K562 (cell line): Measurements from ENCODE around the gene XPO1. TPM values are rescaled to one million over a fixed set of nuclear protein-coding genes. Genes with fewer than 3 reads are reported as not detected.

Source experiments
- ARID1B ChIP-seq: fragments of 450-650 bp; IDR thresholded peaks from 2 replicates; pipeline ENCODE4 v1.6.1; 2016; ENCODE audit warnings: antibody characterized with exemption, mild to moderate bottlenecking, inconsistent platforms
- C11orf30 ChIP-seq: fragments of 450-650 bp; IDR thresholded peaks from 2 replicates; pipeline ENCODE4 v1.6.1; 2016; ENCODE audit warnings: low read depth, mild to moderate bottlenecking
- CCNT2 ChIP-seq: IDR thresholded peaks from 2 replicates; pipeline ENCODE4 v1.6.1; 2011; ENCODE audit warnings: borderline replicate concordance, low read depth, mild to moderate bottlenecking, moderate library complexity, mixed read lengths, low read length; ENCODE audit not compliant: insufficient read length; ENCODE audit errors: extremely low read depth
- FOSL1 ChIP-seq: fragments of 200-800 bp; sonication (Bioruptor generic); conservative IDR thresholded peaks from 2 replicates; pipeline ENCODE4 v1.6.1; 2016; ENCODE audit warnings: missing genetic modification characterization, missing compliant biosample characterization
- FOXO4 ChIP-seq: fragments of 450-650 bp; formaldehyde crosslinking; IDR thresholded peaks from 2 replicates; pipeline ENCODE4 v1.4.0; 2020; ENCODE audit warnings: mild to moderate bottlenecking, moderate library complexity
- GABPB1 ChIP-seq: sonication (generic); formaldehyde crosslinking; IDR thresholded peaks from 2 replicates; pipeline ENCODE4 v1.8.0; 2022; ENCODE audit warnings: mild to moderate bottlenecking, missing genetic modification reagents
- HEY1 ChIP-seq: fragments of 250-450 bp; sonication (Bioruptor Pico); IDR thresholded peaks from 2 replicates; pipeline ENCODE4 v1.5.0; 2020; ENCODE audit warnings: mild to moderate bottlenecking, moderate library complexity, borderline replicate concordance
- HNRNPLL ChIP-seq: fragments of 200-400 bp; formaldehyde crosslinking; IDR thresholded peaks from 2 replicates; pipeline ENCODE4 v1.6.1; 2017; ENCODE audit warnings: low read length, low read depth, mild to moderate bottlenecking; ENCODE audit not compliant: poor library complexity, severe bottlenecking
- MNT ChIP-seq, 2 experiments: fragments of 450-650 bp; conservative IDR thresholded peaks; 2 replicates each; pipeline ENCODE4 v1.6.1; 2017; ENCODE audit warnings: mild to moderate bottlenecking in 2 of 2, moderate library complexity in 2 of 2
- NRF1 ChIP-seq, 2 experiments: fragments of 450-650 bp; IDR thresholded peaks in 1 of 2; conservative IDR thresholded peaks in 1 of 2; 2 replicates each; pipeline ENCODE4 v1.6.1; 2014; ENCODE audit warnings: mild to moderate bottlenecking in 2 of 2
- PML ChIP-seq: IDR thresholded peaks from 2 replicates; pipeline ENCODE4 v1.6.1; 2012; ENCODE audit warnings: low read length, inconsistent platforms
- POLR2B ChIP-seq: fragments of 450-650 bp; IDR thresholded peaks from 2 replicates; pipeline ENCODE4 v1.6.1; 2018; ENCODE audit warnings: low read depth; ENCODE audit not compliant: partially characterized antibody
- RUNX1 ChIP-seq: sonication (generic); IDR thresholded peaks from 2 replicates; pipeline ENCODE4 v1.6.1; 2016; ENCODE audit warnings: antibody characterized with exemption, low read depth
- SRF ChIP-seq, 2 experiments: fragments of 250-450, 450-650 bp in 1 of 2; sonication (Bioruptor Pico) in 1 of 2; sonication (generic) in 1 of 2; formaldehyde crosslinking; IDR thresholded peaks; 2 replicates each; pipeline versions ENCODE4 v1.5.0 to v1.5.1; 2020 to 2022; ENCODE audit warnings: mild to moderate bottlenecking in 1 of 2, missing genetic modification reagents in 1 of 2
- UBTF ChIP-seq, 2 experiments: IDR thresholded peaks; 2 replicates each; pipeline ENCODE4 v1.6.1; 2012; ENCODE audit warnings: improper control_type of control experiment in 2 of 2, low read depth in 2 of 2, low read length in 2 of 2, borderline replicate concordance in 1 of 2
- VEZF1 ChIP-seq: fragments of 200-800 bp; sonication (Bioruptor generic); IDR thresholded peaks from 2 replicates; pipeline ENCODE4 v1.6.1; 2017; ENCODE audit warnings: missing genetic modification characterization, missing compliant biosample characterization
- ZBTB17 ChIP-seq: fragments of 450-650 bp; formaldehyde crosslinking; IDR thresholded peaks from 2 replicates; pipeline ENCODE4 v1.4.0; 2020; ENCODE audit warnings: mild to moderate bottlenecking
- ZNF12 ChIP-seq: sonication (generic); formaldehyde crosslinking; IDR thresholded peaks from 2 replicates; pipeline ENCODE4 v1.4.0; 2020; ENCODE audit warnings: mild to moderate bottlenecking, missing genetic modification reagents
- ZSCAN29 ChIP-seq: fragments of 450-650 bp; IDR thresholded peaks from 2 replicates; pipeline ENCODE4 v1.6.1; 2017
- polyA plus RNA-seq, 8 experiments: library from polyadenylated mRNA; depleted of rRNA in 4 of 8; stranded (reverse) in 5 of 8; unstranded in 3 of 8; fragments of >200 nt; fragmentation: Nextera tagmentation in 2 of 8; fragmentation: Illumina TruSeq in 1 of 8; extraction: Ambion mirVana in 2 of 8; extraction: Trizol in 1 of 8; gene quantifications; 2 replicates each; pipeline versions ENCODE4 v1.2.1 to v1.2.3, GENCODE V29; 2011 to 2014; ENCODE audit warnings: inconsistent platforms in 1 of 8, missing spikeins in 1 of 8
- total RNA-seq, 7 experiments: library from RNA; depleted of rRNA in 6 of 7; stranded (reverse); fragments of >200 nt in 6 of 7; fragmentation: Illumina TruSeq in 2 of 7; extraction: Trizol in 2 of 7; gene quantifications; 2 replicates each; pipeline versions ENCODE4 v1.2.1 to v1.2.3, GENCODE V29; 2011 to 2021; ENCODE audit warnings: low replicate concordance in 1 of 7

The XPO1 gene
- total and polyA plus RNA-seq, 9 of the 15 experiments (the other 6 are each of a cell fraction or from before 2014, with no cell fraction given): 86.2 to 307 (median 216) TPM

GRCh38 chr2:61470965-61471904, 66.9 kb downstream of the XPO1 start, which contains the start of gene USP34 (continued):
- 0 out of 2 replicates have a peak, but pooled peaks have one; percentile 31 for TF ChIP-seq ZBTB17 (CRISPR knock-in tag)
- 0 out of 2 replicates have a peak, but pooled peaks have one; percentile 52 for TF ChIP-seq ZNF12
- TF ChIP-seq UBTF (IDR thresholded peaks at IDR 0.05; ENCODE audit: borderline replicate concordance in 1 of 2, low read depth in 2 of 2, low read length in 2 of 2): 0 out of 4 replicates have a peak, but pooled peaks of 1 of the 2 experiments have one; percentile 33
- TF ChIP-seq RUNX1: peak; percentile 58; the same call in 1 of the 2 replicates
- no peak for TF ChIP-seq HEY1 (CRISPR knock-in tag)
- TF ChIP-seq ARID1B: peak; percentile 37
- peak; percentile 72 for TF ChIP-seq GABPB1 (CRISPR knock-in tag)
- TF ChIP-seq NRF1 (conservative IDR thresholded peaks at IDR 0.05 in 1 of 2, IDR thresholded peaks at IDR 0.05 in 1 of 2): peak; percentile 10 to 34
- TF ChIP-seq SRF (CRISPR knock-in tag; IDR thresholded peaks at IDR 0.05): no peak
- peak; percentile 80 for TF ChIP-seq PML
- peak; percentile 99 for TF ChIP-seq VEZF1
- TF ChIP-seq ZSCAN29: peak; percentile 77
- TF ChIP-seq CCNT2: peak; percentile 34
- no peak for TF ChIP-seq FOXO4 (CRISPR knock-in tag)
- peak; percentile 91 for TF ChIP-seq POLR2B
- TF ChIP-seq MNT (conservative IDR thresholded peaks at IDR 0.05): peak in 1 of 2 experiments; percentile 77; a peak in 2 of 4 replicates
- TF ChIP-seq HNRNPLL: no peak
- TF ChIP-seq C11orf30: 0 out of 2 replicates have a peak, but pooled peaks have one; percentile 8
- TF ChIP-seq FOSL1 (tag): peak; percentile 58
